IMR-90 (cell line): Measurements from ENCODE around the gene MED17. TPM values are rescaled to one million over a fixed set of nuclear protein-coding genes. Genes with fewer than 3 reads are reported as not detected.

ENCODE experiments used
- ATAC-seq: fragments of 200-7000 bp; cut with Tn5 transposase; 2 replicates; pipeline ENCODE4 v1.9.1; 2020; ENCODE audit warnings: low read depth, mild to moderate bottlenecking, moderate library complexity
- BruUV-seq: library from RNA; stranded (reverse); fragments of 400-500 nt; replicated peaks from 2 replicates; lab custom pipeline; 2021; lab: Mats Ljungman, UMichigan
- CTCF ChIA-PET: fragments of 300-600 bp; formaldehyde crosslinking; extraction: SDS; loops from one replicate; lab custom pipeline; 2021; ENCODE audit warnings: antibody characterized with exemption; lab: Yijun Ruan, JAX
- POLR2A ChIA-PET: fragments of 300-600 bp; sonication (Branson Sonifier 250); formaldehyde crosslinking; loops from one replicate; lab custom pipeline; 2022; ENCODE audit warnings: antibody characterized with exemption; ENCODE audit not compliant: unreplicated experiment; lab: Charles Lee
- DNase-seq: peaks from one replicate; pipeline ENCODE4 v3.0.0; 2013
- H2AFZ ChIP-seq: replicated peaks from 2 replicates; pipeline ENCODE3; 2013; ENCODE audit warnings: low read length, mild to moderate bottlenecking; ENCODE audit not compliant: poor library complexity
- H2AK5ac ChIP-seq: 2 replicates; pipeline ENCODE4 v1.6.1; 2013; ENCODE audit warnings: low read depth, low read length, inconsistent platforms
- H2AK9ac ChIP-seq: replicated peaks from 2 replicates; pipeline ENCODE3; 2013; ENCODE audit warnings: mild to moderate bottlenecking, low read depth, low read length, moderate library complexity; ENCODE audit not compliant: poor library complexity
- H2BK120ac ChIP-seq: 2 replicates; pipeline ENCODE4 v1.6.1; 2013; ENCODE audit warnings: low read depth, low read length, inconsistent platforms
- H2BK15ac ChIP-seq: 3 replicates; pipeline ENCODE4 v1.6.1; 2013; ENCODE audit warnings: low read depth, low read length, inconsistent platforms
- H2BK20ac ChIP-seq: 2 replicates; pipeline ENCODE4 v1.6.1; 2013; ENCODE audit warnings: low read depth, mild to moderate bottlenecking, inconsistent platforms, low read length, moderate library complexity
- H2BK5ac ChIP-seq: 2 replicates; pipeline ENCODE4 v1.6.1; 2013; ENCODE audit warnings: mild to moderate bottlenecking, low read depth, low read length, inconsistent platforms; ENCODE audit not compliant: poor library complexity, severe bottlenecking
- H3K14ac ChIP-seq: replicated peaks from 2 replicates; pipeline ENCODE4 v1.6.1; 2013; ENCODE audit warnings: low read depth, low read length, inconsistent platforms
- H3K18ac ChIP-seq: 2 replicates; pipeline ENCODE4 v1.6.1; 2013; ENCODE audit warnings: low read depth, low read length, control low read depth
- H3K23ac ChIP-seq: 2 replicates; pipeline ENCODE4 v1.6.1; 2013; ENCODE audit warnings: low read depth, low read length, inconsistent platforms
- H3K27ac ChIP-seq: 2 replicates; pipeline ENCODE4 v1.5.1; 2013; ENCODE audit warnings: mild to moderate bottlenecking, control low read depth, low read length; ENCODE audit not compliant: insufficient read depth
- H3K27me3 ChIP-seq: 2 replicates; pipeline ENCODE4 v1.6.1; 2013; ENCODE audit warnings: low read length; ENCODE audit not compliant: control insufficient read depth, insufficient read depth
- H3K36me3 ChIP-seq: 2 replicates; pipeline ENCODE4 v1.6.1; 2013; ENCODE audit warnings: low read length, mixed read lengths; ENCODE audit not compliant: control insufficient read depth, insufficient read depth
- H3K4ac ChIP-seq: 2 replicates; pipeline ENCODE4 v1.6.1; 2013; ENCODE audit warnings: low read depth, low read length, inconsistent platforms
- H3K4me1 ChIP-seq: 2 replicates; pipeline ENCODE4 v1.6.1; 2013; ENCODE audit warnings: low read length, mixed read lengths; ENCODE audit not compliant: control insufficient read depth, insufficient read depth
- H3K4me2 ChIP-seq: 2 replicates; pipeline ENCODE4 v1.6.1; 2013; ENCODE audit warnings: low read depth, mild to moderate bottlenecking, control low read depth, low read length, moderate library complexity
- H3K4me3 ChIP-seq: 2 replicates; pipeline ENCODE4 v1.5.1; 2013; ENCODE audit warnings: low read depth, mild to moderate bottlenecking, control low read depth, low read length, moderate library complexity; ENCODE audit not compliant: insufficient read depth
- H3K56ac ChIP-seq: 2 replicates; pipeline ENCODE4 v1.6.1; 2013; ENCODE audit warnings: low read length, inconsistent platforms; ENCODE audit not compliant: insufficient read depth; ENCODE audit errors: extremely low read depth
- H3K79me1 ChIP-seq, 2 experiments: 2 replicates each; pipeline ENCODE4 v1.6.1; 2013; ENCODE audit warnings: low read length in 2 of 2, inconsistent platforms in 1 of 2, low read depth in 1 of 2
- H3K9ac ChIP-seq: 2 replicates; pipeline ENCODE4 v1.6.1; 2013; ENCODE audit warnings: low read depth, low read length, control low read depth
- H3K9me1 ChIP-seq: 2 replicates; pipeline ENCODE4 v1.6.1; 2013; ENCODE audit warnings: low read length, inconsistent platforms; ENCODE audit not compliant: insufficient read depth
- H3K9me3 ChIP-seq: 2 replicates; pipeline ENCODE4 v1.6.1; 2013; ENCODE audit warnings: low read length; ENCODE audit not compliant: control insufficient read depth, insufficient read depth
- H4K20me1 ChIP-seq: 2 replicates; pipeline ENCODE4 v1.6.1; 2013; ENCODE audit warnings: low read length, inconsistent platforms; ENCODE audit not compliant: insufficient read depth
- H4K5ac ChIP-seq: 2 replicates; pipeline ENCODE4 v1.6.1; 2013; ENCODE audit warnings: mild to moderate bottlenecking, low read depth, low read length, control low read depth
- H4K8ac ChIP-seq, 2 experiments: 2 replicates each; pipeline ENCODE4 v1.6.1; 2013; ENCODE audit warnings: low read depth in 2 of 2, low read length in 2 of 2, control low read depth in 1 of 2, inconsistent platforms in 1 of 2
- H4K91ac ChIP-seq: 2 replicates; pipeline ENCODE4 v1.6.1; 2013; ENCODE audit warnings: low read depth, low read length, inconsistent platforms; ENCODE audit not compliant: insufficient read depth
- BHLHE40 ChIP-seq: fragments of 150-350 bp; IDR thresholded peaks from 2 replicates; pipeline ENCODE4 v1.6.1; 2016; ENCODE audit warnings: mild to moderate bottlenecking, low read depth, low read length
- CEBPB ChIP-seq: IDR thresholded peaks from 2 replicates; pipeline ENCODE4 v1.6.1; 2012; ENCODE audit warnings: low read depth, low read length, improper control_type of control experiment
- CHD1 ChIP-seq: IDR thresholded peaks from 2 replicates; pipeline ENCODE4 v1.6.1; 2012; ENCODE audit warnings: low read depth, low read length, improper control_type of control experiment
- CTCF ChIP-seq: conservative IDR thresholded peaks from 2 replicates; pipeline ENCODE4 v1.5.1; 2012; ENCODE audit warnings: mild to moderate bottlenecking, low read depth, low read length, improper control_type of control experiment
- ELK1 ChIP-seq: fragments of 150-350 bp; IDR thresholded peaks from 2 replicates; pipeline ENCODE4 v1.6.1; 2016; ENCODE audit warnings: low read depth, mild to moderate bottlenecking, low read length, moderate library complexity, borderline replicate concordance
- FOS ChIP-seq: fragments of 150-350 bp; IDR thresholded peaks from 2 replicates; pipeline ENCODE4 v1.6.1; 2016; ENCODE audit warnings: low read depth, low read length
- MAFK ChIP-seq: IDR thresholded peaks from 2 replicates; pipeline ENCODE4 v1.6.1; 2012; ENCODE audit warnings: low read depth, low read length, improper control_type of control experiment
- MAZ ChIP-seq: IDR thresholded peaks from 2 replicates; pipeline ENCODE4 v1.6.1; 2012; ENCODE audit warnings: low read depth, mild to moderate bottlenecking, low read length, improper control_type of control experiment, moderate library complexity, borderline replicate concordance
- MXI1 ChIP-seq: IDR thresholded peaks from 2 replicates; pipeline ENCODE4 v1.6.1; 2012; ENCODE audit warnings: low read depth, mild to moderate bottlenecking, low read length, moderate library complexity, borderline replicate concordance
- NFE2L2 ChIP-seq: fragments of 150-350 bp; IDR thresholded peaks from 2 replicates; pipeline ENCODE4 v1.6.1; 2016; ENCODE audit warnings: low read depth, mild to moderate bottlenecking, low read length
- POLR2A ChIP-seq: IDR thresholded peaks from 2 replicates; pipeline ENCODE4 v1.6.1; 2012; ENCODE audit warnings: mild to moderate bottlenecking, low read depth, low read length
- RAD21 ChIP-seq: IDR thresholded peaks from 2 replicates; pipeline ENCODE4 v1.6.1; 2012; ENCODE audit warnings: low read length, improper control_type of control experiment
- RCOR1 ChIP-seq: IDR thresholded peaks from 2 replicates; pipeline ENCODE4 v1.6.1; 2012; ENCODE audit warnings: mild to moderate bottlenecking, low read length, improper control_type of control experiment; ENCODE audit not compliant: insufficient replicate concordance
- RFX5 ChIP-seq: IDR thresholded peaks from 2 replicates; pipeline ENCODE4 v1.8.0; 2012; ENCODE audit warnings: low read depth, mild to moderate bottlenecking, low read length, moderate library complexity
- SMC3 ChIP-seq: fragments of 150-350 bp; IDR thresholded peaks from 2 replicates; pipeline ENCODE4 v1.6.1; 2016; ENCODE audit warnings: low read depth, mild to moderate bottlenecking, antibody characterized with exemption, low read length, moderate library complexity
- USF2 ChIP-seq: fragments of 150-350 bp; IDR thresholded peaks from 2 replicates; pipeline ENCODE4 v1.6.1; 2017; ENCODE audit warnings: mild to moderate bottlenecking, antibody characterized with exemption, low read length, low read depth
- WGBS, 2 experiments: methylation state at CpG; one replicate each; pipeline versions ENCODE4 v1.1.5 to v1.1.7; 2013; ENCODE audit warnings: missing lambda C conversion rate in 2 of 2; ENCODE audit not compliant: insufficient read length in 1 of 2; ENCODE audit errors: extremely low coverage in 2 of 2; 5-methylcytosine and 5-hydroxymethylcytosine counted together
- dilution Hi-C: fragments of 300-500 bp; cut with HindIII; formaldehyde crosslinking; loops from one replicate; pipeline ENCODE4 v1.14.3; 2018; ENCODE audit warnings: low sequenced_read_pairs; ENCODE audit not compliant: unreplicated experiment
- in situ Hi-C: fragments of 300-500 bp; cut with MboI; formaldehyde crosslinking; loops from 3 replicates; pipeline ENCODE4 v1.14.3; 2019; ENCODE audit warnings: low sequenced_read_pairs, inconsistent platforms, mixed read lengths
- intact Hi-C: fragments of 100-400 bp; cut with micrococcal nuclease; formaldehyde crosslinking; loops from 2 replicates; pipeline ENCODE4 v1.10.0; 2022
- polyA plus RNA-seq, 3 experiments: library from polyadenylated mRNA; depleted of rRNA; stranded (reverse); fragments of >200 nt; gene quantifications; 2 replicates each; pipeline ENCODE4 v1.2.3, GENCODE V29; 2012; ENCODE audit warnings: low replicate concordance in 1 of 3
- total RNA-seq: library from RNA; depleted of rRNA; stranded (reverse); fragments of >200 nt; gene quantifications from 2 replicates; pipeline ENCODE4 v1.2.3, GENCODE V29; 2012

The MED17 gene
- total and polyA plus RNA-seq, 2 of the 4 experiments (the other 2 are of a cell fraction): 20.0 to 23.3 TPM

GRCh38 chr11:93822359-93822758 is 38.3 kb downstream of the MED17 start:
- Histone ChIP-seq H2BK15ac (no peak overlapping the region), H2BK5ac (no peak overlapping the region), H3K23ac (no peak overlapping the region), H3K4me1 (no peaks in the 10 kb centered on the region), H3K9me1 (no peaks in the 10 kb centered on the region), H3K79me1 (no peaks in the 10 kb centered on the region), H3K9me3 (no peaks in the 10 kb centered on the region), H2AFZ (no peak overlapping the region), H4K20me1 (no peaks in the 10 kb centered on the region), H3K18ac (no peak overlapping the region), H2AK9ac (no peak overlapping the region), H2BK120ac (no peak overlapping the region), H4K8ac (no peak overlapping the region), H3K4ac (no peak overlapping the region), H3K4me3 (no peak overlapping the region), H3K36me3 (0 out of 2 replicates have a peak, but pooled peaks cover under 1% of the 10 kb centered on the region), H3K9ac (no peak overlapping the region), H3K14ac (no peak overlapping the region), H2BK20ac (no peak overlapping the region), H4K5ac (no peak overlapping the region), H2AK5ac (no peak overlapping the region), H3K4me2 (no peak overlapping the region), H3K27me3 (no peaks in the 10 kb centered on the region), H3K56ac (no peak overlapping the region), H3K27ac (no peak overlapping the region), H4K91ac (no peak overlapping the region)
- TF ChIP-seq RFX5 (no peak), USF2 (no peak), ELK1 (no peak), RCOR1 (no peak), NFE2L2 (no peak), POLR2A (no peak), CHD1 (no peak), SMC3 (no peak), CTCF (no peak), MXI1 (no peak), MAFK (no peak), BHLHE40 (no peak), RAD21 (no peak), CEBPB (no peak), FOS (no peak), MAZ (no peak)
- DNase-seq: no peak
- 100% methylated on average over 1 of the region's 5 CpGs; no CpG with 5 or more reads in 1 of the 2 experiments for WGBS, 2 experiments
- ChIA-PET CTCF (no interaction called here), POLR2A (no interaction called here)
- no TSS peak for BruUV-seq
- in situ Hi-C loops (no loop called here), intact Hi-C loops (no loop called here), dilution Hi-C loops (no loop called here)
- ATAC-seq: peak; percentile 66
